SK-N-SH treated with all-trans-retinoic acid at 6 μM for 48 hours (cell line): ENCODE measurements around the gene SLC4A5.
"Not testable (repeated sequence)": the region's sequence is repeated elsewhere in the genome, so short reads cannot be mapped to it uniquely, and the experiment has no call there.

Experiments used
- ATAC-seq: fragments of 200-7000 bp; cut with Tn5 transposase; 3 replicates; pipeline ENCODE4 v1.9.1; 2020; ENCODE audit warnings: mild to moderate bottlenecking, moderate library complexity
- ARNTL ChIP-seq: fragments of 450-650 bp; formaldehyde crosslinking; IDR thresholded peaks from 2 replicates; pipeline ENCODE4 v1.5.0; 2020; ENCODE audit warnings: low read depth, mild to moderate bottlenecking, moderate library complexity, borderline replicate concordance
- CREB5 ChIP-seq: fragments of 250-450 bp; sonication (Bioruptor Pico); IDR thresholded peaks from 2 replicates; pipeline ENCODE4 v1.5.1; 2020; ENCODE audit warnings: low read depth, mild to moderate bottlenecking, moderate library complexity
- CSDC2 ChIP-seq: fragments of 250-450 bp; sonication (Bioruptor Pico); IDR thresholded peaks from 2 replicates; pipeline ENCODE4 v1.5.0; 2020; ENCODE audit warnings: mild to moderate bottlenecking, moderate library complexity
- ESRRG ChIP-seq: fragments of 250-450 bp; sonication (Bioruptor Pico); IDR thresholded peaks from 2 replicates; pipeline ENCODE4 v1.6.1; 2021; ENCODE audit warnings: mild to moderate bottlenecking
- GLIS3 ChIP-seq: fragments of 250-450 bp; sonication (Bioruptor Pico); IDR thresholded peaks from 2 replicates; pipeline ENCODE4 v1.5.0; 2020; ENCODE audit warnings: mild to moderate bottlenecking, moderate library complexity
- OSR1 ChIP-seq: fragments of 250-450 bp; sonication (Bioruptor Pico); IDR thresholded peaks from 2 replicates; pipeline ENCODE4 v1.8.0; 2022; ENCODE audit warnings: moderate library complexity, mild to moderate bottlenecking, inconsistent platforms
- PATZ1 ChIP-seq: fragments of 250-450 bp; sonication (Bioruptor Pico); IDR thresholded peaks from 2 replicates; pipeline ENCODE4 v1.8.0; 2020; ENCODE audit warnings: mild to moderate bottlenecking, moderate library complexity, borderline replicate concordance
- POU6F1 ChIP-seq: fragments of 250-450 bp; sonication (Bioruptor Pico); IDR thresholded peaks from 2 replicates; pipeline ENCODE4 v1.8.0; 2021; ENCODE audit warnings: low read depth, mild to moderate bottlenecking, moderate library complexity, borderline replicate concordance
- PPARA ChIP-seq: fragments of 250-450 bp; sonication (Bioruptor Pico); IDR thresholded peaks from 2 replicates; pipeline ENCODE4 v1.5.0; 2020; ENCODE audit warnings: mild to moderate bottlenecking, borderline replicate concordance
- SNAI2 ChIP-seq: fragments of 250-450 bp; sonication (Bioruptor Pico); IDR thresholded peaks from 2 replicates; pipeline ENCODE4 v1.5.0; 2020; ENCODE audit warnings: mild to moderate bottlenecking, moderate library complexity
- TCF4 ChIP-seq: fragments of 250-450 bp; sonication (Bioruptor Pico); IDR thresholded peaks from 2 replicates; pipeline ENCODE4 v1.8.0; 2021; ENCODE audit warnings: mild to moderate bottlenecking, moderate library complexity, borderline replicate concordance
- TOX ChIP-seq: fragments of 250-450 bp; sonication (Bioruptor Pico); IDR thresholded peaks from 2 replicates; pipeline ENCODE4 v1.8.0; 2021; ENCODE audit warnings: mild to moderate bottlenecking, moderate library complexity, borderline replicate concordance
- TSHZ2 ChIP-seq: fragments of 250-450 bp; sonication (Bioruptor Pico); IDR thresholded peaks from 2 replicates; pipeline ENCODE4 v1.5.0; 2020; ENCODE audit warnings: mild to moderate bottlenecking, moderate library complexity
- ZC3H10 ChIP-seq: fragments of 250-450 bp; sonication (Bioruptor Pico); IDR thresholded peaks from 2 replicates; pipeline ENCODE4 v1.5.1; 2021; ENCODE audit warnings: mild to moderate bottlenecking, moderate library complexity
- ZFP3 ChIP-seq: fragments of 250-450 bp; sonication (Bioruptor Pico); IDR thresholded peaks from 2 replicates; pipeline ENCODE4 v1.5.0; 2020; ENCODE audit warnings: mild to moderate bottlenecking, moderate library complexity
- ZFP30 ChIP-seq: fragments of 450-650 bp; formaldehyde crosslinking; IDR thresholded peaks from 2 replicates; pipeline ENCODE4 v1.5.0; 2022; ENCODE audit warnings: mild to moderate bottlenecking, moderate library complexity
- ZNF70 ChIP-seq: fragments of 450-650 bp; formaldehyde crosslinking; IDR thresholded peaks from 2 replicates; pipeline ENCODE4 v1.5.0; 2020; ENCODE audit warnings: mild to moderate bottlenecking, moderate library complexity

Gene SLC4A5

GRCh38 chr2:74188696-74189095 lies 154.5 kb downstream of the SLC4A5 start:
- TF ChIP-seq ZNF70 (CRISPR knock-in tag) (no peak), ZFP3 (CRISPR knock-in tag) (no peak), TSHZ2 (CRISPR knock-in tag) (no peak), ESRRG (no peak), CSDC2 (no peak)
- ATAC-seq: no peak

GRCh38 chr2:74188018-74188601 lies 155.1 kb downstream of the SLC4A5 start:
- TF ChIP-seq GLIS3 (CRISPR knock-in tag) (no peak), TCF4 (no peak), TOX (CRISPR knock-in tag) (no peak), POU6F1 (CRISPR knock-in tag) (no peak), ZNF70 (CRISPR knock-in tag) (no peak)
- ATAC-seq: peak; percentile 74

- not testable (repeated sequence) for ATAC-seq
Measured at GRCh38 chr2:74186706-74187105, 156.5 kb downstream of the SLC4A5 start.

- TF ChIP-seq ESRRG: no peak
- TF ChIP-seq PATZ1 (CRISPR knock-in tag): no peak
- TF ChIP-seq TSHZ2 (CRISPR knock-in tag): no peak
- TF ChIP-seq POU6F1 (CRISPR knock-in tag): no peak
- TF ChIP-seq ZFP3 (CRISPR knock-in tag): no peak
- TF ChIP-seq OSR1 (CRISPR knock-in tag): no peak
- no peak for TF ChIP-seq ARNTL
- no peak for TF ChIP-seq ZC3H10 (CRISPR knock-in tag)
- TF ChIP-seq ZFP30: no peak
- TF ChIP-seq CREB5 (CRISPR knock-in tag): no peak
- no peak for TF ChIP-seq CSDC2
- TF ChIP-seq GLIS3 (CRISPR knock-in tag): no peak
- TF ChIP-seq SNAI2 (CRISPR knock-in tag): no peak
- no peak for TF ChIP-seq ZNF70 (CRISPR knock-in tag)
- no peak for TF ChIP-seq PPARA (CRISPR knock-in tag)
- no peak for ATAC-seq
Measured at GRCh38 chr2:74186038-74186437, 157.2 kb downstream of the SLC4A5 start.
